Activated CD4-positive, CD25-positive, alpha-beta regulatory T cell (primary cell): Measurements from ENCODE around the gene PFN3.
"Not testable (repeated sequence)": the region's sequence is repeated elsewhere in the genome, so short reads cannot be mapped to it uniquely, and the experiment has no call there.

ENCODE experiments used
- DNase-seq, 4 experiments: peaks; one replicate each; lab custom pipeline; 2025; lab: John Stamatoyannopoulos, UW

PFN3 gene

GRCh38 chr5:177361418-177362291, 38.8 kb downstream of the PFN3 start:
- DNase-seq, result no peak

GRCh38 chr5:177360740-177361139, 39.7 kb downstream of the PFN3 start:
- DNase-seq, result not testable (repeated sequence)

DNA sequence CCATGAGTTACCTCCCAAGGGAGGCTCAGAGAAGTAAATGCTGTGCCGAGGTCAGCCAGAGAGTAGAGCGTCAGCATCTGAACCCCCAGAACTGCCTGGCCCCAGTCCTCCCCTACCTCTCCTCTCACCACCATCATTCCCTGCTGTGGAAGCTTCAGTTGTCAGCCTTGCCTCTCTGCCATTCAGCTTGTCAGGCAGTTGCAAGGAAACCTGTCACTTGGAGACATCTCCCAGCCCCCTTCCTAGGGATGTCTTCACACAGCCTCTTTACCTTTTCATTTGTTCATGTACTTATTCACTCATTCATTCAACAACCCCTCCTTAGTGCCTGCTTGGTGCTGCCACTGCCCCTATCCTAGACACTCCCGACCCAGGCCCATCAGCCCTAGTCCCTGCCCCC, 40.6 kb downstream of the PFN3 start:
- no peak for DNase-seq

DNA sequence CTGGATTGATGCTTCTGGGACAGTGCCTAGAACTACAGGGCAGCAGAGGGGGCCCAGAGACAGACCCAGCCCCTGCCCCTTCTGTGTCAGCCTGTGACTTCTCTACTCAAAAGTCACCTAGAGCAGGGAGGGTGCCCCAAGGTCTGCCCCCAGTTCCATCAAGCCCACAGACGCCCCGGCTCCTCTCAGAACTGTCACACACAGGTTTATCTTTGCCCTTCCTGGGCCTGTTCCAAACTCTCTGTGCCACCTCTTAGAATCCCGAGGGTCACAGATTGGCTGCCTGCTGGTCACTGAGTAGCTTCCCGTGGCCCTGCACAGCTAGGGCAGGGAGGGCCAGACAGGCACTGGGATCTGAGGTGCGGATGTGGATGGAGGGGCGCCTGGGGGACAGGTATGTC, 41.0 kb downstream of the PFN3 start:
- DNase-seq, result no peak

DNA sequence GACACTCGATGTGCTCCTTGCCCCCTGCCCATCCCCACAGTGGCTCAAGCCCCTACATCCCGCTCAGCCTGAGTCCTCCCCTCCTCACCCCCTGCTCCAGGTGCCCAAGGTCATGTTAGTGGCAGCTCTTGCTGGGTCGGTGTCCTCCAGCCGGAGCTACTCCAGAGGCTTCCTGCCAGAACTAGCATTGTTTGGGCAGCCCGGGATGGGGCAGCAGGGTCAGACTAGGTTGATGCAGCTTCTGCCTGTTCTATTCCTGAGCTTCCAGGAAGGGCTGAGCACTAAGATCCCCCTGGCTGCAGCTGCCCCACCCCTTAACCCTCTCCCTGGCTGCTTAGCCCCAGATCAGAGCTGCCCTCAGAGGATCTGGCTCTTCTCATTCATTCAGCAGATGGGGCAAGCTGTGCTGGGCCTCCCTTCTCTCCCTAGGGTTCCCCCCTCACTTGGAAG, 42.1 kb downstream of the PFN3 start:
- no peak for DNase-seq

- peak in 3 of 4 experiments; percentile 39 to 57 (median 39) for DNase-seq
Observed at GRCh38 chr5:177357459-177358351, 42.8 kb downstream of the PFN3 start, which contains the start of gene RGS14. RGS14 (plus strand) TSS chr5:177357924; CDS start chr5:177358025, 101 bp downstream.

DNA sequence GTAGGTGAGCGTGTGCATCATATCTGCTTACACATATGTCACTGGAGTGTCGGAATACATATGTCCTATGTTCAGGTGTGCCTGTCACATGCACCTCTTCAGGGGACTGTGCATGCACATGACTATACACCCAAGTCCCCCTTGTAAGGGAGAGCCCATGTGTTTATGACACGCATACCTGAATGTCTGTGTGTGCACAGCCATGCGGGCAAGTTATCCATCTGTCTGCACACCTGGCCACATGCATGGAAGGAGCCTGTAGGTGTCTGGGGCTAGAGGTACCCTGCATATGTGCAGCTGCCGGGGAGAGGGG, 43.4 kb downstream of the PFN3 start:
- no peak for DNase-seq

DNA sequence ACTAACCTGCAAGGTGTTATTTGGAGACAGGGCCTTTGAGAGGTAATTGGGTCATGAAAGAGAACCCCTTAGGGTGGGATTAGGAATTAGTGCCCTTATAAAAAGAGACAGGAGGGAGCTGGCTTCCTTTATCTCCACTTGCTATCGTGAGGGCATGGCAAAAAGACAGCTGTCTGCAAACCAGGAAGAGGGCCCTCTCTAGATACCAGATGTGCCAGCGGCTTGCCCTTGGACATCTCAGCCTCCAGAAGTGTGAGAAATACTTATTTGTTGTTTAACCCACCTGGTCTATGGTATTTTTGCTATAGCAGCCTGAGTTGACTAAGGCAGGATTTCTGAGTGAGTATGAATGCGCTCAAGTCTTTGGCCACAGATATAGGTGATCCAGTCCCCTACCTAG, 43.7 kb downstream of the PFN3 start:
- DNase-seq, result no peak

- DNase-seq, result no peak
Observed at GRCh38 chr5:177355868-177356168, 44.6 kb downstream of the PFN3 start.

GRCh38 chr5:177355162-177355867, 45.1 kb downstream of the PFN3 start:
- DNase-seq, result no peak

DNA sequence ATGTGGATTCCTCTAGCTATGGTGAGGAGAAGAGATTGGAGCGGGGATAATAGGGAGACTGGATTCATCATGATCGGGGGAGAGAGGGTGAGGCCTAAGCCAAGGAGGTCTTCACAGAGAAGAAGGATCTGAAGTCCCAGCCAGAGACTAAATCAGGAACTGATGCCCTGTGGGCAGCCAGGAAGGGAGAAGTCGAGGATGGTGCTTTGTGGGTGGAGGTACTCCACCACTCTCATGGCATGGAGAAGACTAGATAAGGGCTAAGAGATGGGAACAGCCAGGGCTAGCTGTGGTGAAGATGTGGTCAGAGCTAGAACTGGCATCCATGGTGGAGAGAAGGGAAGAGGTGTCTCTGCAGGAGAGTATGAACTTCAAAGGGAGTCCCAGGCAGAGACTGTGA, 45.8 kb downstream of the PFN3 start:
- no peak for DNase-seq

DNA sequence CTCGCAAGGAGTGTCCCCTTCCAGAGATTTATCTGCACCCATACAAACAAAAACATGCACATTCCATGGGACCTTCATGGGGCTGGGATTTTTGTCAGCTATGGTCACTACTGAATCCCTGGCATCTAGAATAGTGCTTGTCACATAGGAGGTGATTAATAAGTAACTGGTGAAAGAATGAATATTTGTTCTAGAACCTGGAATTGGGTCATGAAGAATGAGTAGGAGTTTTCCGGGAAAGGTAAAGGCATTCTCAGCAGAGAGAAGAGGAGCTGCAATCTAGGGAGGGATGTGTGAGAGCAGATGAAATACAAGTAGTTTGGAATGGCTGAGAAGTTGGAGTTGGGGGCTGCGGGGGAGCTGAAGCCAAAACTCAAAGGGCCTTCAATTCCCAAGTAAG, 46.2 kb downstream of the PFN3 start:
- DNase-seq, result no peak

- no peak for DNase-seq
Observed at GRCh38 chr5:177353093-177353492, 47.4 kb downstream of the PFN3 start.

GRCh38 chr5:177351392-177352329, 48.8 kb downstream of the PFN3 start, which contains the start of gene LMAN2:
LMAN2 (minus strand) TSS chr5:177351668; CDS start chr5:177351647, 21 bp downstream.
- DNase-seq, result peak; percentile 82 to 85 (median 84)

DNA sequence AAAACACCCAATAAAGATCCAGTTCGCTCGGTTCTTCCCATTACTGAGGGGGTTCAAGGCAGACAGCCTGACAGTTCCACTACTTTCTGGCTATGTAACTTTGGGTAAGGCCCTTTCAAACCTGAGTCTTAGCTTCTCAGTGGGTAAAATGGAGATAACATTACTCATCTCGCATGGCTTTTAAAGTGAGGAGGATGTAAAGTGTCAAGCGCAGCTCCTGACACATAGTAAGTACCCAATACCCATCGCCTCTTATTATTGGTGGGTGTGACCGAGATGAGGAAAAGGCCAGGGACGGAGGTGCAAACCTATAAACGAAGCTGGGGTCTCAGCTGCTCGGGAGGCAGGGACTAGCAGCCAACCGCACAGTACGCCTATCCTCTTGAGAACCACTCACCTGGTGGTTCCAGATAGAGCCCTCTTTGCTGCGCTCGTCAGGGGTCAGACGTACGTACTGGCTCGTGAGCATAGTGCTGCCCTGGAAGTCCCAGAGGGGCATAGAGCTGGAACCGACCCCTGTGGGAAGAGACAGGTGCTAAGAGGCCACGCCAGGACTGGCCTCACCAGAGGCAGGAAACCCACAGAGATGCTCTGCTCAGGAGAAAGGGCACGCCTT, 49.6 kb downstream of the PFN3 start:
- no peak for DNase-seq
